HG03159 (cell line): Measurements from ENCODE around the gene TASOR.
A peak's percentile ranks its signal among the peaks of the same experiment; 100 is the strongest.

ENCODE experiments used
- ATAC-seq: cut with Tn5 transposase; IDR thresholded peaks from one replicate; pipeline ENCODE4 v1.9.1; 2021; ENCODE audit warnings: mild to moderate bottlenecking, moderate library complexity; ENCODE audit not compliant: unreplicated experiment

Gene TASOR

GRCh38 chr3:56682462-56683121, 473 bp downstream of the TASOR start:
- peak; percentile 69 for ATAC-seq

- no peak for ATAC-seq
These were observed 1.0 kb downstream of the TASOR start for GRCh38 chr3:56681984-56682461.

- ATAC-seq: no peak
These were observed 2.9 kb downstream of the TASOR start for GRCh38 chr3:56680054-56680580.

GRCh38 chr3:56677286-56677685, 5.8 kb downstream of the TASOR start:
- peak; percentile 70 for ATAC-seq

GRCh38 chr3:56673781-56674457, 9.1 kb downstream of the TASOR start:
- no peak for ATAC-seq

- no peak for ATAC-seq
These were observed 15.0 kb downstream of the TASOR start for GRCh38 chr3:56667973-56668579.

GRCh38 chr3:56664823-56665222, 18.2 kb downstream of the TASOR start:
- no peak for ATAC-seq

- no peak for ATAC-seq
These were observed 27.4 kb downstream of the TASOR start for GRCh38 chr3:56655709-56656108.

GRCh38 chr3:56654460-56654859, 28.6 kb downstream of the TASOR start:
- ATAC-seq: no peak

GRCh38 chr3:56645407-56645806, 37.7 kb downstream of the TASOR start:
- ATAC-seq: no peak

GRCh38 chr3:56633602-56634535, 49.2 kb downstream of the TASOR start:
- no peak for ATAC-seq
